Measurements from ENCODE around the gene ABCA3. TPM values are rescaled to one million over a fixed set of nuclear protein-coding genes. Genes with fewer than 3 reads are reported as not detected.

The ABCA3 gene
- total and polyA plus RNA-seq, 9 donors: 2.0 to 11.3 (median 6.9) TPM

DNA sequence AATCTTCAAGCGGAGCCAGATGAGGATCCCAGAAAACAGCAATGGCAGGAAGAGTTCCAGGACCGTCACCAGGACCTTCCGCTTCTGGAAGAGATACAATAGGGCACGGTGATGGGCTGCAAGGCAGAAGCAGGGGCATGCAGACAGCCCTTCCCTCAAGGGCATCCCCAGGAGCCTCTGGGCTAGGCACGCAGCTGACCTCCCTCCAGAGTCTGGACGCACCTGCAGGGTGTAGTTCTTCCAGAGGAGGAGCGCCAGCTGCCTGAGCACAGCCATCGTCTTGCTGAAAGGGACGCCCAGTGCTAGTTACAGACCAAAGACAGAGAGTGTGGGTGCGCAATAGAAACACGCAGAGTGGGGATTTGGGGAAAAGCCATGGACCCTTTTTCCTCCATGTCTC lies 14.3 kb downstream of the ABCA3 start:
- TF ChIP-seq POLR2A (IDR thresholded peaks at IDR 0.05) (no peak), EP300 (IDR thresholded peaks at IDR 0.05) (no peak)
- TF ChIP-seq, protein P1, sequence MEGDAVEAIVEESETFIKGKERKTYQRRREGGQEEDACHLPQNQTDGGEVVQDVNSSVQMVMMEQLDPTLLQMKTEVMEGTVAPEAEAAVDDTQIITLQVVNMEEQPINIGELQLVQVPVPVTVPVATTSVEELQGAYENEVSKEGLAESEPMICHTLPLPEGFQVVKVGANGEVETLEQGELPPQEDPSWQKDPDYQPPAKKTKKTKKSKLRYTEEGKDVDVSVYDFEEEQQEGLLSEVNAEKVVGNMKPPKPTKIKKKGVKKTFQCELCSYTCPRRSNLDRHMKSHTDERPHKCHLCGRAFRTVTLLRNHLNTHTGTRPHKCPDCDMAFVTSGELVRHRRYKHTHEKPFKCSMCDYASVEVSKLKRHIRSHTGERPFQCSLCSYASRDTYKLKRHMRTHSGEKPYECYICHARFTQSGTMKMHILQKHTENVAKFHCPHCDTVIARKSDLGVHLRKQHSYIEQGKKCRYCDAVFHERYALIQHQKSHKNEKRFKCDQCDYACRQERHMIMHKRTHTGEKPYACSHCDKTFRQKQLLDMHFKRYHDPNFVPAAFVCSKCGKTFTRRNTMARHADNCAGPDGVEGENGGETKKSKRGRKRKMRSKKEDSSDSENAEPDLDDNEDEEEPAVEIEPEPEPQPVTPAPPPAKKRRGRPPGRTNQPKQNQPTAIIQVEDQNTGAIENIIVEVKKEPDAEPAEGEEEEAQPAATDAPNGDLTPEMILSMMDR (IDR thresholded peaks at IDR 0.05): no peak
- Histone ChIP-seq H3K36me3 (no peaks in the 10 kb centered on the region), H3K9me3 (no peaks in the 10 kb centered on the region), H3K4me3 (no peak overlapping the region), H3K4me1 (ENCODE audit: insufficient read depth) (no peaks in the 10 kb centered on the region), H3K27ac (no peak overlapping the region), H3K27me3 (no peaks in the 10 kb centered on the region)
- intact Hi-C loops (cut with DNase I): no loop called here
- DNase-seq: no peak
- 88 to 91% (median 90%) methylated on average over 11 of the region's 11 CpGs for WGBS, 3 donors

DNA sequence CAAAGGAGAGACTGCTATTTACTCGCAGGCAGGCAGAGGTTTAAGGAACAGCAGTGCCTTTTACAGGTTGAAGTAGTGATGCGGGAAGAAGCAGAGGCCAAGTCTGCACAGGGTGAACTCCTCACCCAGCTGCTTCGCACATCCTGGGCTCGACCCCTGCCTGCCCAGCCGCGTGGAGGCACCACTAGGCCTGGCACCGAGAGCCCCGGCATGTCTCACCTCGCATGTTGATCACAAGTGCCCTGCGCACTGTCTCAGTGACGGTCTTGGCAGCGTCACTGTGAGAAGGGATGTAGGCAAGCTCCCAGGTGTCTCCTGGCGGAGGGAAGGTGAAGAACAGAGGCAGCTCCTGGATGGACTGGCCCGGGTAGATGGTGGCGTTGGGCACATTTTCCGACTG lies 14.7 kb downstream of the ABCA3 start:
- DNase-seq: no peak
- Histone ChIP-seq H3K27ac (no peak overlapping the region), H3K36me3 (no peaks in the 10 kb centered on the region), H3K4me3 (no peak overlapping the region), H3K9me3 (no peaks in the 10 kb centered on the region), H3K27me3 (no peaks in the 10 kb centered on the region), H3K4me1 (ENCODE audit: insufficient read depth) (no peaks in the 10 kb centered on the region)
- WGBS, 3 donors: 84 to 85% (median 84%) methylated on average over 16 of the region's 16 CpGs
- TF ChIP-seq EP300 (IDR thresholded peaks at IDR 0.05) (no peak), POLR2A (IDR thresholded peaks at IDR 0.05) (no peak)
- TF ChIP-seq, protein P1 (IDR thresholded peaks at IDR 0.05): no peak
- intact Hi-C loops (cut with DNase I): no loop called here

DNA sequence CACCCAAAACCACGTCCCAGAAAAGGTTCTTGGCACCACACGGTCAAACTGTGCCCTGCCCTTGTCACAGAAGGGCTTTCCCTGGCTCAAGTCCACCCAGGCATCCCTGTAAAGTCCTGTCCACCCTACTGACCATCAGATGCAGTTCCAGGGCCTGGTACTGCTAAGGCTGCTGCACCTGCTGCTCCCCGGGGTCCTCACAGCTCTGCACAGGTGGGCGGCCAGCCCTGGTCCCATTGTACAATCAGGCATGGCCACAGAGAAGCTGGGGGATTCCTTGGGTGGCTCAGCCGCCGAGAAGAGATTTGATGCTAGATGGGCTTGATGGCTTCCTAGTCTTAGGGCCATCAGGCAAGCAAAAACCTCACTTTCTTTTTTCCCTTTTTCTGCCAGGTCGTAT lies 15.3 kb downstream of the ABCA3 start:
- WGBS, 3 donors: 75 to 84% (median 76%) methylated on average over 7 of the region's 7 CpGs
- Histone ChIP-seq H3K4me1 (ENCODE audit: insufficient read depth) (no peaks in the 10 kb centered on the region), H3K27ac (no peak overlapping the region), H3K36me3 (no peaks in the 10 kb centered on the region), H3K9me3 (no peaks in the 10 kb centered on the region), H3K4me3 (no peak overlapping the region), H3K27me3 (no peaks in the 10 kb centered on the region)
- TF ChIP-seq, protein P1 (IDR thresholded peaks at IDR 0.05): no peak
- TF ChIP-seq EP300 (IDR thresholded peaks at IDR 0.05): no peak
- no peak for TF ChIP-seq POLR2A (IDR thresholded peaks at IDR 0.05)
- intact Hi-C loops (cut with DNase I): no loop called here
- no peak for DNase-seq

DNA sequence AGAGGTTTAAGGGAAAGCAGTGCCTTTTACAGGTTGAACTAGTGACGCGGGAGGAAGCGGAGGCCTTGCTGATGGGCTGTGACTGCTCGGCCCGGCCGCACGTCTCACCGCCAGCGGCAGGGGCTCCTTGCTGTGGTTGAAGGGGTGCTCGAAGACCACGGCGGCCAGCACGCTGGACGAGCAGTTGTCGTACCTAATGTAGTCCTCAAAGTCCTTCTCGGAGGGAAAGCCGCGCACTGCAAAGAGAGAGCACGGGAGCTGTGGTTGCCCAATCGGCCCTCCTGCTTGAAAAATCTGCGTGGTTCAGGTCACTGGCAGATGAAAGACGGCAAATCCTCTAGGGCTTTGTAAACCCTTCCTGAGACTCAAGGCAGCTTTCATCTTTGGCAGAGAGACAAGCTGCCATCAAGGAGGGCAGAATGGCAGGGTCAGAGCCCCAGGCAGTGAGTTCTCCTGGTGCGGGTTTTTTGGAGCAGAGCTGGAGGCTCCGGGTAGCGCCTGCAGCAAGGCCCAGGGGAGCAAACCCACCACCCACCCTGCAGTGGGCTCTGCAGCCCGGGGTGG lies 16.1 kb downstream of the ABCA3 start:
- TF ChIP-seq EP300 (IDR thresholded peaks at IDR 0.05): no peak
- TF ChIP-seq, protein P1 (IDR thresholded peaks at IDR 0.05): no peak
- no peak for TF ChIP-seq POLR2A (IDR thresholded peaks at IDR 0.05)
- no peak for DNase-seq
- Histone ChIP-seq H3K36me3 (no peaks in the 10 kb centered on the region), H3K4me3 (no peak overlapping the region), H3K27me3 (no peaks in the 10 kb centered on the region), H3K4me1 (ENCODE audit: insufficient read depth) (no peaks in the 10 kb centered on the region), H3K9me3 (no peaks in the 10 kb centered on the region), H3K27ac (no peak overlapping the region)
- WGBS, 3 donors: 84 to 90% (median 85%) methylated on average over 24 to 26 of the region's 26 CpGs
- intact Hi-C loops (cut with DNase I): no loop called here
